Activated T-cell treated with anti-CD3 and anti-CD28 coated beads for 48 hours (primary cell): Measurements from ENCODE around the gene NCEH1.
"Not testable (repeated sequence)": the region's sequence is repeated elsewhere in the genome, so short reads cannot be mapped to it uniquely, and the experiment has no call there.

Source experiments
- DNase-seq: peaks from one replicate; pipeline ENCODE4 v3.0.0-alpha.2; 2020; ENCODE audit warnings: low read depth

The NCEH1 gene

DNA sequence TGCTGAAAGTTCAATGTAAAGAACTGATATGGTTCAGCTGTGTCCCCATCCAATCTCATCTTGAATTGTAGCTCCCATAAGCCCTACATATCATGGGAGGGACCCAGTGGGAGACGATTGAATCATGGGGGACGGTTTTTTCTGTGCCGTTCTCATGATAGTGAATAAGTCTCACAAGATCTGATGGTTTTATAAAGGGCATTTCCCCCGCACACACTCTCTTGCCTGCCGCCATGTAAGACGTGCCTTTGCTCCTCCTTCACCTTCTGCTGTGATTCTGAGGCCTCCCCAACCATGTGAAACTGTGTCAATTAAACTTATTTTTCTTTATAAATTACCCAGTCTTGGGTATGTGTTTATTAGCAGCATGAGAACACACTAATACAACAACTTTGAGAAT lies 101.1 kb downstream of the NCEH1 start:
- no peak for DNase-seq

DNA sequence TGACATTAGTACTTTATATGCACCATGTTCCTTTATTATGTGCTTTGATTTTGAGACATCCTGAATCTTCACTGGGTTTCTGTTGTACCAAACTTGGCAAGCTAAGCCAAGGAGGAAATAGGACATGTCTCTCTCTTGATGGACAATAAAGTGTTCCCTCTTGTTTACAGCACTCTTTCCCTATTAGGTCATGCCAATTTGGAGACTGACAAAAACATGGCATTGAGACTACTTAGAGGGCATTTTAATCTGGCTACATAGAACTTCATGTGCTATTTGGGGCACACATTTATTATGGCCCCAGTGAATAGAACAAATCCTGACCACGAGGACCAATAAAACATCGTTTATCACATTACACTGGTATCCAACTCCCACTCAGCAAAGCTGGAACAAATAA lies 102.3 kb downstream of the NCEH1 start:
- no peak for DNase-seq

DNA sequence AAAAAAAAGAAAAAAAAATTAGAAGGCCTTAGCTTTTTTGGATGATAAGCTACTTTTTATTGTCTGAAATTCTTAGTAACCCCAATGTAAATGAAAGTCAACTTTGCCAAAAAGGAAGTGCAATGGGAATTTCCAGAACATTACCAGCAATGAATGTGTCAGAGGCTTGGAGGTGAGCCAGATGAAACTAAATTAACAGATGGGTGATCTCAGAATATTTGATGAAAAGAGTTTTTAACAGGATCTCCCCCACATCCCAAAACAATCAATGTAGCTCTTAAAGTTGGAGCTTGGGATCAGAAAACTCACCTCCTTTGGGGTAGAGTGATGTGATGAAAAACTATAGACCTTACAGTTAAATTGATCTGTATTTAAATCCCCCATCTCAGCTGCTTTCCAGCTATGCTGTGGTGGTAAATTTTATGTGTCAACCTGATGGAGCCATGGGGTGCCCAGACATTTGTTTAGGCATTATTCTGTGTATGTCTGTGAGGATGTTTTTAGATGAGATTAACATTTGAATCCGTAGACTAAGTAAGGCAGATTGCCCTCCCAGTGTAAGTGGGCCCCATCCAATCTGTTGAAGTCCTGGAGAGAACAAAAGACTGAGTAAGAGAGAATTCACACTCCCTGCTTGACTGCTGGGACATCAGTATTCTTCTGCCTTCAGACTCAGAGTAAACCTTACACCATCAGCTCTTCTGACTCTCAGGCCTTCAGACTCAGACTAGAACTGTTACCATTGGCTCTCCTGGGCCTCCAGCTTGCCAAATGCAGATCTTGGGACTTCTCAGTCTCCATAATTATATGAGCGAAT lies 103.4 kb downstream of the NCEH1 start:
- no peak for DNase-seq

DNA sequence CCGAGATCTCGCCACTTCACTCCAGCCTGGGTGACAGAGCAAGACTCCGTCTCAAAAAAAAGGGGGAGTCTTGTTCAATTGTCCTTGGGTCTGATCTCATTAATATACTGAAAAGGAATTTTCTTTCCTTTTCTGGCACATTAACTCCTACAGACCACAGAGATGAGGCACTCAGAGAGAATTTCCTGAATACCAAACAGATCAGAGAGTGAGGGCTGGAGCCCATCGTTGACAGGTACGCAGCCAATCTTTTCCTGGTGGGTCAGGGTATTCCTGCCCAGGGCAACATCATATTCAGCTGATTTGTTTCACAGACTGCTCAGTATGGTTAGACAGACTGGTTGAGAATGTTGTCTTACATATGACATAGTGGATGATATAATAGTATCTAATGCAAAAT lies 104.8 kb downstream of the NCEH1 start:
- DNase-seq, result no peak

DNA sequence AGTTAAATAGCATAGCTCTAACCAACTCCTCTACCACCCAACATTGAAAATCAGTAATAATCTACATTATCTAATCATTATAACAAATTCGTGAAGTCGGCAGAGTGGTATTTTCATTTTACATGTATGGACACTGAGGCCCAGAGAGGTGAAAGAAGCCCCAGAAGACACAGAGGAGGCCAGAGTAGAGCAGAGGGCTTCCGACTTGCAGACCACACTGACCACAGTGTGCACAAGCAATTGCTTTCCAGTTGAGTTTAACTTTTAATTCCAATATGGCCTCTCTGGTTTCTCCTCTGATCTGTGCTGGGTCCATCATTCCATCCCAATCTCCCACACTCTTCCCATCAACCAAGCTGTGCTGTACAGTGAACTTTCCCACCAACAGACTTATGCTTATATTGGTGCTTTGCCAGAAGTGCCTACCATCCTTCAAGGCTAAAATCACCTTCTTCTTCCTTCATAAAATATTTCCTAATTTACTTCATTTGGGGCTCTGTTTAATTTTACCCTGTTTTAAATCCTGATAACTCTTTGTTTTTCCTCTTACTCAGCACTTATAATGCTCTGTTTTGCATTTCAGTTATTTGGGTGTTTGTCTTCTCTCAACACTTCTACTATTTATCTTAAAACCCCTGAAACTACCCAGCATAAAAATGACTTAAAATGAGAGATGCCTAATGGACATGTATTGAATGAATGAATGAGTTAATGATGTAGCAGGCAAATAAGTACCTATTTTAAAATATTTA lies 105.8 kb downstream of the NCEH1 start:
- no peak for DNase-seq

DNA sequence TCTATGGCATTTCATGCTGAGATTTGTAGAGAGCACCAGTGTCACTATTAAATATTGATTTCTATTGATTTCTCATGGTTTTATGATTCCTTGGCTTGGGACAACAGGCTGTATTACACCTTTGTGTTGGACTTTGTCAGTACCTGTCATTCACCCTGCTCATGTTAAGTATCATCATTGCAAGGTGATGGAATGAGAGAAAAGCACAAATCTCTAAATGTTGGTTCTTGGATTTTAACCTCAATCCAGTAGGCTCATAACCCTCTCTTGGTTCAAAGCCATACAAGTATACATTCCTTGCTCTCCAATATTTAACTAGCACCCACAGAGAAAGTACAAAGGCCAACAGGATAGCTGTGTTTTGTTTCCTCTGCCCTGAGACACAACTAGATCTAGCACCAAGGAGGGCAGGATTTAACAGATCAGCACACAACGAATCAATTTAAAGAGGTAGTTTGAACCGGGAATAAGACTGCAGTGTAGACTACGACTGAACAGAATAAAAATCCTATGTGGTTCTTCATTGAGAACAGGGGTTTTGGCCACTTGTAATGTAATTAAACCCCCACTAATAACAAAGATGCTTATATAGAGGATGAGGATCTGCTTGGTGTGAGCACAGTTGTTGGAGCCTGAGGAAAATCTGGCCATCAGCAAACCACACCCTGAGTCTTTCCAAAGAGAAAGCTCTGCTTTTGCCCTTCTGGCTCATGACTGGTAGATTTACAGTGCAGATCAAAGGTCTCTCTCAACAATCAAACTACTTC lies 109.6 kb downstream of the NCEH1 start:
- DNase-seq, result no peak

DNA sequence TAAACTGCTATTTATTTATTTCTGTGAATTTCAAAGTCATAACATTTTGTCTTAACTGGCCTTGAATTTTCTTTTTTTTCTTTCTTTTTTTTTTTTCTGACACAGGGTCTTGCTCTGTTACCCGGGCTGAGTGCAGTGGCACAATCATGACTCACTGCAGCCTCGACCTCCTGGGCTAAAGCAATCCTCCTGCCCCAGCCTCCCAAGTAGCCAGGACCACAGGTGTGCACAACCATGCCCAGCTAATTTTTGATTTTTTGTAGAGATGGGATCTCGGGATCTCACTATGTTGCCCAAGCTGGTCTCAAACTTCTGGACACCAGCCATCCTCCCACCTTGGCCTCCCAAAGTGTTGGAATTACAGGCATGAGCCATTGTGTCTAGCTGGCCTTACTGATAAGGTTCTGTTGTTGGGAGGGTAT lies 110.2 kb downstream of the NCEH1 start:
- no peak for DNase-seq

DNA sequence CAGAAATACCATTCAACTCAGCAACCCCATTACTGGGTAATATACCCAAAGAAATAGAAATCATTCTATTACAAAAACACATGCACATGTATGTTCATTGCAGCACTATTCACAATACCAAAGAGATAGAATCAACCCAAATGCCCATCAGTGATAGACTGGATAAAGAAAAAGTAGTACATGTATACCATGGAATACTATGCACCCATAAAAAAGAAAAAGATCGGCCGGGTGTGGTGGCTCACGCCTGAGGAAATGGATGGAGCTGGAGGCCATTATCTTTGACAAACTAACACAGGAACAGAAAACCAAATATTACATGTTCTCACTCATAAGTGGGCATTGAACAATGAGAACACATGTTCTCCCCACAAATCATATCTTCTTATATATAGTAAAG lies 112.0 kb downstream of the NCEH1 start:
- no peak for DNase-seq

DNA sequence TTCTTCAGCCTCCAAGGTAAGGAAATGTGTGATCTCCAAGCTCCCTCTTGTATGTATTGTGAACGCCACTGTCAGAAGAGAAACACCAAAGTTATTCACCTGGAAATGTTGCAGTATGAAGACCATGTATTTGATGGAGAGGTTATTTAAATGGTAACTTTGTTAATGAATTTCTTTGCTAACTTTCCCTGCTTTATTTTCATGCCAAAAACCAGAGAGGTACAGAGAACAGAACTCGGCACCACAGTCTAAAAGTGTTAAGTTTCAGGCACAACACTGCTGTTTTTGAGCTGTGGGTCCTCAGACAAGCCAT lies 114.5 kb downstream of the NCEH1 start:
- DNase-seq, result no peak

DNA sequence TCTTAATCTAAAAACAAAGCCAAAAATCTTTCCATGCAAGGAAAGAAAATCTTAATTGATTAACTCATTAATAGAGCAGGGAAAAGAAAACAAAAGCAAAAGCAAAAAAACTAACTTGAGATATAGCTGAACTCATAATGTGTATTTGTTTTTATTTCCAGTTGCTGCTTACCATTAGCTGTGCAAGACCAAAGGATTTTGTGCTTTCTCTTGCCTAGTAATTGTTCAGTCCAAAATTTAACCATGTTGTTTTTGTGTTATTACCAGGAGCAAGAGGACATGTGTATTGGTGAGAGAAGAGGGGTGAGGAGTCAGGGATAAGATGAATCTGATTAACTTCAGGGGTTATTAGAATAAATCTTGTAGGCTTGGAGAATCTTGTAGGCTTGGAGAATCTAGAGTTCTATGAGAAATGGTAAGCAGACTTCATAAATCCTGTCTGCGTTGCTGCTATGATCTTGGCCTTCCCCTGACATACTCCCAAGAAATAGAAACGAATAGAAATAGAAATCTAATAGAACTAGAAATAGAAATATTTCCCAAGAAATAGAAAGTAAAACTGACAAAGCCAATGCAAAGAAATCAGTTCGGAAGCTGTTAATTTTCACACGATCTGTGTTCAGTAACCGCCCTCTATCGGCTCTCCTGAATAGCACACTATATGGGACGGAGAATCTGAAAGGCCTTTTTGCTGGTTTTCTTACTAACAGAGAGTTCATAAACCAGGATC lies 115.0 kb downstream of the NCEH1 start:
- no peak for DNase-seq

DNA sequence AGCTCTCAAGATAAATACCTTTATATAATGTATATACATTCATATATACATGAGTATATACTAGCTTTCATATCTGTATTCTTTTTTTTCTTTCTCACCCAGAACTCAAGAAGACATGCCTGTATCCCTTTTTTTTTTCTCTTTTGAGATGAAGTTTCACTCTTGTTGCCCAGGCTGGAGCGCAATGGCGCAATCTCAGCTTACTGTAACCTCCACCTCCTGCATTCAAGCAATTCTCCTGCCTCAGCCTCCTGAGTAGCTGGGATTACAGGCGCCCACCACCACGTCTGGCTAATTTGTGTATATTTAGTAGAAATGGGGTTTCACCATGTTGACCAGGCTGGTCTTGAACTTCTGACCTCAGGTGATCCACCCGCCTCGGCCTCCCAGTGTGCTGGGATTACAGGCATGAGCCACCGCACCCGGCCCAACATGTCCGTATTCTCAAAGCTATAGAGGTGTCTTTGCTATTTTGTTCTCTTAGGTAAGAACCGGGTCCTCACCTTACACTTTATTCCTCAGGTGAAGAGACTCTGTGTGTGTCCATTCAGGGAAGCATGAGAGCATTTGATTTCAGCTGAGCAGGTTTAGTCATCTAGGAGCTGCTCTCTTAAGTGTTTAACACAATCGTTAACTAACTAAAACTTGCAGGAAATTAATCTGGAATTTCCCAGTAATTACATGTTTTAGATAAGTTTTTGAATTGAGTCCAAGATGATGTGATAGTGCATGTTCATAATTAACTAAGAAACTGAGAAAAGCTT lies 115.8 kb downstream of the NCEH1 start:
- not testable (repeated sequence) for DNase-seq

DNA sequence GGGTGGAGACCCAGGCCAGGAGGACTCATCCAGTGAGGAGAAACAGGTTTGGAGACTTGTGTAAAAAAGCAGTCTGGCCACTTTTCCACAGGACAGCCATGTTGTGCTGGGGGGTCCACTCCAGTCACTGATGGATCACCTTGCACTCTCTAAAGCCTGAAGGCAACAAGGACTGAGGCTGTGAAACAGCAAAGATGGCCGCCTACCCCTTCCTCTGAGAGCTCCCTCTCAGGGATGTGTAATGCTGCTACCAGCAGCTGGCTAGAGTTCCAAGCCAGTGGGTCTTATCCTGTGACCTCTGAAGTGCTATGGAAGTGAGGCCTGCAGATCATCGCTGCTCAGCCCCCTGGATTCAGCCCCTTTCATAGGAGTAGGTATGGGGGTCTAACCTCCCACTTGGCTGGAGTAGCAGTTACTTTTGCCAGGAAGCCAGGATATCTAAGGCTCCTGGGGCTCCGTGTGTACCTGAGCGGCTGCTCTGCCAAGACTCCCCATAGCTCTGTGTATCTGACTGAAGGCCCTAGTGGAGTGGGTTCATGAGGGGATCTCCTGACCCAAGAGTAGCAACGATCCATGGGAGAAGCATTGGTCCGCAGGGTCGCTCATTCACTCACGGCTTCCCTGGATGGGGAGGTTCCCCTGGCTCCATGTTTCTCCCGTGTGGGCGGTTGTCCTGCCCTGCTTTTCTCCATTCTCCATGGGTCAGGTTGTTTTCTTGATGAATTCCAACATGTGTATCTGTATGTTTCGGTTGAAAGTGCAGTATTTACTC lies 117.8 kb downstream of the NCEH1 start:
- peak; percentile 20 for DNase-seq

DNA sequence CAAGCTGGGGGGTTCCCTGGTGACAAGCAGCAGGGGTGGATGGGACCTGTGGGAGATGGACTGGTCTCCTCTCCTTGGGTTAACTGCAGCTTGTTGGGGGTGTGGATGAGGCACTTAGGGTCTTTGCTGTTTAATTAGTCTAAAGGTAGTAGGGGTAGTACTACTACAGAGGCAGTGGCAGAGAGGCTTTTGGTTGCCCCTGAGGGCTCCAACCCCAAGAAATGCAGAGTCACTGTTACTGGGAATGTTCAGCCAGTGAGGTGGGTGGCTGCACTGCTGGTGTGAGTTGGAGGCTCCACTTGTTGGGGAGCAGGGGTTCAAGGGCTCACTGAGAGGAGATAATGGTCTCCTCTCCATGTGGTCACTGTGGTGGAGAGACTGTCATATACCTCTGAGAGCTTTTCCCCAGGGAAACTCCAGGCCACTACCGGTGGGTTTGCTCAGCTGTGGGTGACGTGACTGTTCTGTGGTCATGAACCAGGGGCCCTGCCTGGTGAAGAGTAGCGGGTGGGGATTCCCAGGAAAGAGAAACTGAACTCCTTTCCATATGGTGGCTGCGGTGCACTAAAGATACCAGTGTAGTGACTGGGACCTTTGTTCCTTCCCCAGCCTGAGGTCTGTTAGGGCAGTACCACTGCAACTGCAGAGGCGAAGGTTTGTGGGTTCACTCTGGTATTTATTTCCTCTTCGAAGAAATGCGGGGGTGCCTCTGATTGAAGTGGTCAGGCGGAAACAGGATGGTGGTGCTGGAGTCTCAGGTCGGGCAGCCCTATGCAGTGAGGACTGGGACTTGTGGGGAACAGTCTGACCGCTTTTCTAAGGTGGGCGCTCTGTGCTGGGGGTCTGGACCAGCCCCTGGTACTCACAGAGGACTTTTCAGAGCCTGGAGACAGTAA lies 118.7 kb downstream of the NCEH1 start:
- DNase-seq, result peak; percentile 82

DNA sequence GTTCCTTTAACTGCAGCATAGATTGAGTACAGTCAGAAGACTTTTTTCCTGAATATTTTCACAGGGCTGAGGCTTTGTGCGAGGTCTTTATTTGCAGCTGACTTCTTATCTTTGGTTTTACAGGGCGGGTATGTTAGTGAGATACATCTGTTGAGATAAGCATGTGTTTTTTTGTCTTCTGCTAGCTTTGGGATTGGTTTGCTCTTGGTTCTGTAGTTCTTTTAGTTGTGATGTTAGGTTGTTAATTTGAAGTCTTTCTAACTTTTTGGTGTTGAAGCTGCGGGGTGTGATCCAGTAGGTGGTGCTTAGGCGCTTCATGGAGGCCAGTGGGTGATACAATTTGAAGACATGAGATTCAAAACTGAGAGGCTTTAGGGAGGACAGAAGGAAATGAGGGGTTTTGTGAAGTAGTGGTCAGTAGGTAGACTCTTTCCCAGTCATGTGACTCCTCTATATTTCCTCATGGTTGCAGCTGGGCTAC lies 119.7 kb downstream of the NCEH1 start:
- DNase-seq, result no peak

DNA sequence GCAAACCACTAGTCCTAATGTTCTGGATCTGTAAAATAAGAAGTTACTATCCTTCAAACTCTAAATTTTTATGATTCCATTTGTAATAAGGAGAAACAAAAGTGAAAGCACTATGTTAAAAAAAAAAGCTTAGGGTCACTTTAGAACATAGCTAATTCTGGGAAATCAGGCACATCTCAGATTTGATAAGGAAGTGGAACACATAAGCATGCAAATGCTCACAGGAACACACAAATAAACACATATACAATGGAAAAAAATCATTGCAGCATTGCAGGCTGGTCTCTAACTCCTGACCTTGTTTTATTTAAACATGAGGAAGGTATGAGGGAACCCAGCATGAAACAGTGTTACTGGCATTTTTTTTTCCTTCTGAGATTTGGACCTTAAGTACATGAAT lies 124.4 kb downstream of the NCEH1 start:
- no peak for DNase-seq

DNA sequence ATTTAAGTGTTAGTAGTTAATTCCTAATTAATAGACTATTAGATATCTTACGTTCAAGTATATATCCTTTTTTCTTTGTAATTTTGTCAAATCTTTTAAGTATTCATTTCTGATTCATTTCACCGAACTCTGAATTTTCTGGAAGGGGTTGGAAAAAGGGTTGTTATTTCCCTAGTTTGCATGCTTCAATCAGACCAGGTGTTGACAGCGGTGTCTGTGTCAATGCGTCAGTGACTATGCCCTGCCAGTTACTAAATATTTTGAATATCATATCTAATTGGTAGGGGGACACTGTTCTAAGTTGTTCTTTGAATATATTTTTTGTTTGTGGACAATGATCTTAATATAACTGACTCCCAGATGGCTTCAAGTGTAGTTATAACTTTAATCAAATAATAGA lies 124.9 kb downstream of the NCEH1 start:
- DNase-seq, result no peak

DNA sequence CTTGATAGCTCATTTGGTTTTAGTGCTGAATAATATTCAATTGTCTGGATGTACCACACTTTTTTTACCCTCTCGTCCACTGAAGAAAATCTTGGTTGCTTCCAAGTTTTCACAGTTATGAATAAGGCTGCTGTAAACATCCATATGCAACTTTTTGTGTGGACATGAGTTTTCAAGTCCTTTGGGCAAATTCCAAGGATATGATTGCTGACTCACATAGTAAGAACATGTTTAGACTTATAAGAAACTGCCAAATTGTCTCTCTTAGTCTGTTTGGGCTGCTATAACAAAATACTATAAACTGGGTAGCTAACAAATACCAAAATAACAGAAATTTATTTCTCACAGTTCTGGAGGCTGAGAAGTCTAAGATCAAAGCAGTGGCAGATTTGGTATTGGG lies 128.2 kb downstream of the NCEH1 start:
- DNase-seq, result no peak

DNA sequence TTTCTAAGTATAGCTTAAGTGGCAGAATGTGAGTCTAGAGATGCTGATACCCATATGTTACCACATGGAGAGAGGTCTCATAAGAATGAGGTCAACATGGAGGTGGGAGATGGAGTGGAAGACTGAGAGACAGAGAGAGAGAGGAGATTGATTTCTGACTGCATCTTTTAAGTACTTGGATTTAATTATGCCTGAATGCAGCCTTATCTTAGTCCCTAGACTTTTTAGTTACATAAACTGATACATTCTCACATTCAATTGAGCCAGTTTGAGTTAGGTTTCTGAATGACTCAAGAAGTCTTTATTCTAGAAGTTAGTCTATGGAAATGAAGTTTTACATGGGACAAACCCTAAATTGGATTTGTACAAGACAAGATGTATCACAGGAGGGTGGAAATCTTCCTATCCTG lies 129.1 kb downstream of the NCEH1 start:
- no peak for DNase-seq

DNA sequence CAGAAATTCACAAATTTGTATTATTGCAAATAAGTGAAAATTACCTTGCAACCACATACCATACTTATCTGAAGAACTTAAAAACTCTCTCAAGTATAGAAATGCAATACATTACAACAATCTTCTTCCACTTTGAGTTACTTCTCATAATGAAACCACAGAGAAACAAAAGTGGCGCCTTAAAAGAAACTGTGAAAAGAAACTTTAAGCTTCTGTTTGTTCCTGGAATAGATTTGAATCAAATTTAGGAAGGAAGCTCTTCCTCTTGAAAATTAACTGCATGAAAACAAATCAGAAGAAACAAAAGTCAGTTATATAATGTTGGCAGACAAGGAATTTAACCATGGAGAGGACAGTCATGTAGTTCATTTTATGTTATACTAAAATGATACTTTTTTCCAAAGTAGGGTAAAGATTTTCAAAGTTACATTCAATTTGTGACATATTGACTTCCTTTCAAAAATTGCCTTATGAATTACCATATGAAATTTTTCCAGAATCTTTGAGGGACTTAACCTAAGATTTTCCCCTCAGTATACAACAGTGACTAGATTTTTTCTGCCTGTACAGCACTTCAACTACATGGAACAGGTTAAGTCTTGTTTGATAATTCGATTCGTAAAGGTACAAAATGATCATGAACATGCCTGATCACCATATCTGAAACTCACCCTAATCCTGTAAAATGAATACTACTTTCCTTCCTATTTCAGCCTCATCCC lies 130.0 kb downstream of the NCEH1 start:
- DNase-seq, result no peak
